ENCODE results near the gene BIN2.
"Not testable (repeated sequence)": the region's sequence is repeated elsewhere in the genome, so short reads cannot be mapped to it uniquely, and the experiment has no call there.

Gene BIN2

GRCh38 chr12:51345681-51346080 lies 21.7 kb upstream of the BIN2 start:
- no peak for DNase-seq

GRCh38 chr12:51343201-51343600 lies 19.2 kb upstream of the BIN2 start:
- no peak for DNase-seq

GRCh38 chr12:51342416-51342815 lies 18.4 kb upstream of the BIN2 start:
- DNase-seq: no peak

- peak; percentile 55 to 78 for DNase-seq
These were observed 17.5 kb upstream of the BIN2 start for GRCh38 chr12:51341251-51342007.

GRCh38 chr12:51339750-51340149 lies 15.8 kb upstream of the BIN2 start:
- DNase-seq: no peak

- DNase-seq: not testable (repeated sequence)
These were observed 13.4 kb upstream of the BIN2 start for GRCh38 chr12:51337336-51337735.

- no peak for DNase-seq
These were observed 12.0 kb upstream of the BIN2 start for GRCh38 chr12:51335931-51336330.

GRCh38 chr12:51334764-51335163 lies 10.8 kb upstream of the BIN2 start:
- DNase-seq: no peak

- DNase-seq: no peak
These were observed 9.6 kb upstream of the BIN2 start for GRCh38 chr12:51333536-51333935.

GRCh38 chr12:51330186-51330585 lies 6.2 kb upstream of the BIN2 start:
- DNase-seq: no peak

GRCh38 chr12:51329742-51330141 lies 5.8 kb upstream of the BIN2 start:
- no peak for DNase-seq

- DNase-seq: no peak
These were observed 4.6 kb upstream of the BIN2 start for GRCh38 chr12:51328587-51328986.

- DNase-seq: no peak
These were observed 2.9 kb upstream of the BIN2 start for GRCh38 chr12:51326698-51327439.

GRCh38 chr12:51324953-51325352 lies 979 bp upstream of the BIN2 start:
- DNase-seq: no peak

- peak; percentile 47 to 48 for DNase-seq
These were observed 535 bp downstream of the BIN2 start for GRCh38 chr12:51323317-51323960.

- DNase-seq: peak; percentile 21 to 39
These were observed 1.5 kb downstream of the BIN2 start for GRCh38 chr12:51322452-51322851.

GRCh38 chr12:51321882-51322281 lies 2.1 kb downstream of the BIN2 start:
- DNase-seq: no peak

- DNase-seq: no peak
These were observed 3.2 kb downstream of the BIN2 start for GRCh38 chr12:51320695-51321320.

- no peak for DNase-seq
These were observed 3.7 kb downstream of the BIN2 start for GRCh38 chr12:51320311-51320694.

- peak; percentile 22 to 27 for DNase-seq
These were observed 5.0 kb downstream of the BIN2 start for GRCh38 chr12:51318846-51319599.

GRCh38 chr12:51318057-51318806 lies 5.7 kb downstream of the BIN2 start:
- DNase-seq: peak in 1 of 2 donors; percentile 18

GRCh38 chr12:51311389-51311788 lies 12.6 kb downstream of the BIN2 start:
- no peak for DNase-seq
